GM19438 (cell line): ENCODE results near the gene MTAP.
A peak's percentile ranks its signal among the peaks of the same experiment; 100 is the strongest.
"Not testable (repeated sequence)": the region's sequence is repeated elsewhere in the genome, so short reads cannot be mapped to it uniquely, and the experiment has no call there.

Source experiments
- ATAC-seq: cut with Tn5 transposase; IDR thresholded peaks from one replicate; pipeline ENCODE4 v1.9.1; 2021; ENCODE audit warnings: low read depth; ENCODE audit not compliant: unreplicated experiment

MTAP gene

DNA sequence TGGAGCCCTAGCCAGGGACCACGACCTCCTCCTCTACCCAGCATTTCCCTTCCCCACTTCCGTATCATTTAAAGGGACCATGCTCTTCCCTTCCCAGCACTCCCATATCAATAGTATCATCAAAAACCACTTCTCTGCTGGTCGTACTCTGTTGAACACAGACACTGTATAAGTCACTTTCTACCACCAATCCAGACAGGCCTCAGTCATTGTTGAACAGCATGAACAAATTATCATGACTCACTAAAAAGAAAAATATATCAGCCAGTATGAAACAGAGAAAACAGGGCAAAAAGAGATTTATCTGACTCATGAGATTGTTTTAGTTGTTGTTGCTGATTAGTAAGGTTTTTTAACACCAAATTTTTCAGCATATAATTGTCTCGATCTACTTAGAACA, 101.9 kb downstream of the MTAP start:
- no peak for ATAC-seq

DNA sequence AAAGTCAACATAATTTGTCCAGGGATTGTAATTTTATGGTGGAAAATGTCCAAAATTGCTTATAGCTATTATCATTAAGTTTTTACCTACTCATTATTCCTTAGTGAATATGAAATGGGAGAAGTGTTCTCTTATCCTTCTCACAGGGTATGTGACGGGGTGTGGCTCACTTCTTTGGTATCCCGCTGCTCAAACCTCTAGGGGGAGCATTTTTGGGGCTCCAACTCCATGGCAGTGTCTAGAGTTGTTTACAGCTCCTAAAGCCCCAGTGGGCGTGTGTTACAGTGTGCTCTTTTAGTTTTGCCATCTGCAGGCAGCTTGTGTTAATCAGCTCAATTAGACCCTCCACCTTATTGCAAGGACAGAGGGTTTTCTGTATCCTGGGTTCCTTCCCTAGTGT, 102.3 kb downstream of the MTAP start:
- no peak for ATAC-seq

GRCh38 chr9:21906213-21906612, 103.8 kb downstream of the MTAP start:
- no peak for ATAC-seq

GRCh38 chr9:21906881-21907280, 104.4 kb downstream of the MTAP start:
- no peak for ATAC-seq

GRCh38 chr9:21919377-21920362, 117.2 kb downstream of the MTAP start:
- peak; percentile 87 for ATAC-seq

DNA sequence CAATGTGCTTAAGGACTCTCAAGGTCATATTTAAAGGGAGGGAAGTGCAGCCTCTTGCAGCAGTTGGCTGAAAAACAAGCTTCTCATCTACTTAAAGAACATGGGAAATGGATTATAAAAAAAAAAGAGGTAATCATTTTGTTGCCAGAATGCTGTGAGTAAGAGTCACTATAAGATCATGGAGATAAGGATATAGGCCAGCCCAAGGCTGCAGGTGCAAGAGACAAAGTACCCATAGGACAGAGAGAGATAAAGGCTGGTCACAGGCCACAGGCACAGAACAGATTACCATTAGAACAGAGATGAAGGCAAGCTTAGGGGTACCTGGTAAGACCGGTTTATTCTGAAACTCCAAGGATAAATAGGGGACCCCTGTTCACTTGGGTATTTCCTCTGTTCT, 121.3 kb downstream of the MTAP start:
- no peak for ATAC-seq

- ATAC-seq: no peak
Observed at GRCh38 chr9:21927752-21928151, 125.3 kb downstream of the MTAP start.

DNA sequence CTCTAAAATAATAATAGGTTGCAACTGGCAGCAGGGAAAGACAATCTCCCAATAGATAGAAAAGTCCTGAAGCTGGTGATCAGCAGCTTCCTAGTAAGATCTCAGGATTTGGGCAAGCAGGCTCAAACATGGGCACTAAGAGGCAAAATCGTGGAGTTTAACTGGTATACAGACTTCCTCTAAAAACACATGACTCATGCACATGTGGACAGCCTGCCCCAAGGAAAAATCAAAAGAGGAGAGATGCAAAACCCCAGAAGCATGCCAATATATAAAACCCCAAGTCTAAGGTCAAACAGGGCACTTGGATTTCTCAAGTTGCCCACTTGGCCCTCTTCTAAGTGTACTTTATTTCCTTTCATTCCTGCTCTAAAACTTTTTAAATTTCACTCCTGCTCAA, 129.0 kb downstream of the MTAP start:
- no peak for ATAC-seq

DNA sequence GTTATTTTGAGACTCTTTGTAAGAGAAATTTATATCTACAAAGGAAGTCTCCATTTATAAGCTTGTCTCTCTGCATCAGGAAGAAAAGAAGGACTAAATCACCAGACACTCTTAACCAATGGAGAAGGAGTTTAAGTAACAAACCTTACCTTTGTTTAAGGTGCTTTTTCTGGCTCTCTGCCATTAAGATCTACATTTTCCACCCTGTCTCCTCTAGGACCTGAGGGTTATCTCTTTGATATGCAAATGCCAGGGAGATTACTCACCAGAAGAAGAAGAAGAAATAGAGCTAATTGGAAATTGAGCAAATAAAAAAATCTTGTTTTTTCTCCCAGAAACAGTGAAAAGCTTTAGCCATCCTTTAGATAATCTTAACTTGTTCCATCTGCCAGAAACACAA, 130.8 kb downstream of the MTAP start:
- no peak for ATAC-seq

- no peak for ATAC-seq
Observed at GRCh38 chr9:21933865-21934264, 131.4 kb downstream of the MTAP start.

DNA sequence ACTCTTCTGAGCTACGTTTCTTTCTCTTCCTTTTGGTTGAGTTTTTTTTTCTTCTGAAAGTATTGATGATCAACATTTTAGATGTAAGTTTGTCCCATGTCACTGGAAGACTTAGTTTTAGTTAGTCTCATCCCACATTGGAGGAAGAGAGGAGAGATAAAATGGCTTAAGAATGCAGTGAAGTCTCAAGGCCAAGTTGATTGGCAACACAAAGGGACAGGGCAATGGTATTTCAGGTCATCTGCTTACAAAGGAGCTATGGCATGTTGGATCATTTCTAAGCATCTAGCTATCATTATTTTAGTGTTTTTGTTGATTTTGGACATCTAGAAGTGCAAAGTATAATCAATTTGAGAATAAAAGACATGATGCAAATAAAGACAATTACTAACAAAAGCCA, 133.2 kb downstream of the MTAP start:
- no peak for ATAC-seq

GRCh38 chr9:21936161-21936560, 133.7 kb downstream of the MTAP start:
- ATAC-seq: no peak

DNA sequence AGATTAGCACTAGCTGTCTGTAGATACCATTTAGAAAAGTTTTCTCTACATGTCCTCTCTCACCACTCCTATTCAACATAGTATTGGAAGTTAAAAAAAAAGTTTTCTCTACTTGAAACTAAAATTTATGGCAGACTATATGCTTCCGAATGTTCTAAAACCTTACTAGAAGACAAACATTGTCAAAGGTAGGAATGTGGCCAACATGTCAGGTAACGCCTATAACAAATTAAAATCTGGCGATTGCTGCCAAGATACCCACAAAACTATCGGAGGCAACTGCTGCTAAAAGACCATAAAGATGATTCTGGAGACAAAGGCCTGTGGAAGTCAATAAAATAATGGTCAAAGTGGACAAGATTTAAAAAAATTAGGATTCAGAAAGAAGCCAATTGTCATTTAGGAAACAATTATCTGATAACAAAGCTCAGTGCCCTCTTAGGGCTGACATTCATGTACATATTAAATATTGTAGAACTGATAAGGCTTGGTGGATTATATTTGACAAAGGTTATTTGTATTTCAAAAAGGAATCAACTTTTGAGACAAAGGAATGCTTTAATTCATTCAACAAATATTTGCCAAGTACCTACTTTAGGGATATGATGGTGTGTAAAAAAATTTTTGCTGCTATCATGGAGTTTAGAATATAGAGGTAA, 139.0 kb downstream of the MTAP start:
- no peak for ATAC-seq

GRCh38 chr9:21943464-21943863, 141.0 kb downstream of the MTAP start:
- ATAC-seq: no peak

DNA sequence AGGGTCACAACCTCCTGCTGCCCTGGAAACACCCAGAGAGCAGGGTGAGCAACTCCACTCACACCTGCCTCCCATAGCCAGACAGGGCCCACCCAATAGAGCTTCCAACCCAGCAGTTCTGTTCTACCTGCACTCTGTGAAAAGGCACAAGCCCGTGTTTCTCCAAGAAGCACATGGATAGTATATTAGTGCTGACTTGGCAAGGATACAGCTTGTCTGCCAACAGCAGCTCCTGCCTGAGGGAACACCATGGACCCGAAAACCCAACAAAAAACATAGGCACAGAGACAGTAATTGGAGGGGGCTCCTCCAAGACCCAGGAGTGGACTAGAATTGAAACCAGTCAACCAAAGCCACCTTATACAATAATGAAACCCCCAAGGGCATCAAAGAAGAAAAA, 143.2 kb downstream of the MTAP start:
- ATAC-seq: no peak

GRCh38 chr9:21958833-21959232, 156.4 kb downstream of the MTAP start:
- no peak for ATAC-seq

GRCh38 chr9:21959268-21959667, 156.8 kb downstream of the MTAP start:
- ATAC-seq: not testable (repeated sequence)

- no peak for ATAC-seq
Observed at GRCh38 chr9:21961569-21961968, 159.1 kb downstream of the MTAP start.

DNA sequence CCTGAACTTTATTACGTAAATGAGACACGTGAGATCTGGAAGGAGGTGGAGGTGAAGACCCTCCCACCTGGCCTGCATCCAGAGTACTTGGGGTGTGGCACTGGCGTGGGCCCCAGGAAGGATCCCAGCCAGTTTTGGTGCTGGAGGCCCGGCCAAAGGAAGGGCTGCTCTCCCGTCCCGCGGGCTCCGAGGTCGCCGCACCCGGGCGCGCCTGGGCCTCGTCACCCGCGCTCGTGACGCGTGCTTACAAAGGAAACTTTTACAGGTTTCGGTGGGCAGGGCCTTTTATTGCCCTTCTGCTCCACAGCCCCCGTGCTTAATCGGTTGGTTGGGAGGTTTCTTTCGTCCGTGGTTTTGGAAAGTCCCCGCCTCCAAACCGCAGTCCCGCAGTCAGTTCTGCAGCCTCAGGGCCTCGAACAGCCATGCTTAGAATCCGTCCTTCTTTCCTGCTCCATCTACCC, 162.5 kb downstream of the MTAP start:
- ATAC-seq: peak; percentile 57

DNA sequence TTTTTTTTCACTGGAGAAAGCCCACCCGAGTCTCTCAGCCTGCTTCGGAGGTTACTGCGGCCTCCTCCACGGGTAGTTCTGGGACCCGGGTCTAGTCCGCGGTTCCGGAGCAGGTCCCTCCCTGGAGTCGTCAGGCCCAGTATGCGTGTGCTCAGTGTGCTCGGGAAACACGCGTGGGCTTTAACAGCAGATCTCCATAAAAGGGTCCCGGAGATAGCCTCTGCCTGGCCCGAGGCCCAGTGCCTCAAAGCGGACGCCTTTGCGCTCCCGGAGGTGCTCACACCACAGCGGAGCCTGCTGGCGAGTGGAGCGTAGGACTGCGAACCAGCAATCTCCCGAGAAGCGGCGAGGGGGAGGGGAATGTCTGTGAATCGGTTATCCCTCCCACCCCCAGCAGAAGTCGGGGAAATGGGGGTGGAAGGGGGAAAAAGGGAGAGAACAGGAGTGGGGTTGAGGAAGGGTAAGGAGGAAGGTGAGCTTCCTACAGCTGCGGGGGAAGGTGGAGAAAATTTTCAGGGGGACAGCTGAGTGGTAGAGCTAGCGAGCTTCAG, 163.0 kb downstream of the MTAP start:
- peak; percentile 86 for ATAC-seq

DNA sequence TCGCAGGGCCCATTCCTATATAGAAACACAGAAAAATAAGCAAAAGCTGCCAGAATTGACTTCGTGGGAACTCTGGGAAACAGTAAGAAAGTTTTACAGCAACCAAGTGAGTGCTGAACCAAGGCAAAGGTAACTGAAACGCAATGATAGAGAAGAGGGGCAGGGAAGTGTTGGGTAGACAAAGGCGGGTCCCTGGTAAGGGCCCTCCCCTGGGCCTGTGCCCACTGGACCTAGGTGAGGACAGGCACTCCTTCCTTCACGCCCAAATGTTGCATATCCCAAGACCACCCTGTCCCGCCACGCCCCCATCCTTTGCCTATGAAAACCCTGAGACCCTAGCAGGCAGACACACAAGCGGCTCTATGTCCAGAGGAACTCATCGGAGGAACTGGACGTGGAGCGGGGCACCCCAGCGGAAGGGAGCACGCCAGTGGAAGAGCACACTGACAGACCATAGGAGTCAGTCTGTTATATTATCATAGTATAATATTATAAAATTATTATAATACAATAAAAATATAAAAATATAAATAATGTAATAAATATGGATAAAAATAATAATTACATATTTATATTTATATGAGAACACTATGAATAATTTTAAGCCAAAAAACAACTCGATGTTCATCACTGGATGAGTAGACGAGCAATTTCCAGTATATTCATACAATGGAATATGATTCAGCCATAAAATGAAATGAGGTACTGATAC, 163.9 kb downstream of the MTAP start:
- ATAC-seq: no peak
